Measurements from ENCODE around the gene RFC5.

The RFC5 gene

GRCh38 chr12:118052324-118053070 is 36.0 kb downstream of the RFC5 start:
- Histone ChIP-seq H3K9me3 (replicated peaks in 1 of 11) (no peaks in the 10 kb centered on the region), H3K36me3 (peaks cover 22 to 71% (median 39%) of the 10 kb centered on the region in 11 experiments), H3K4me1 (peaks cover 19 to 34% (median 23%) of the 10 kb centered on the region in 10 experiments), H3K27ac (peak overlapping the region in 9 of 11 experiments; percentile 4 to 56 (median 36); a peak in 13 of 22 replicates), H3K9ac (peak overlapping the region in 4 of 11 experiments; percentile 8 to 18 (median 14); a peak in 2 of 22 replicates), H4K20me1 (peaks cover 0 to 100% (median 4%) of the 10 kb centered on the region in 11 experiments; a peak in 9 of 22 replicates), H3K27me3 (no peaks in the 10 kb centered on the region), H3K4me3 (no peak overlapping the region), H3K4me2 (peak overlapping the region; percentile 1 to 72 (median 51); a peak in 18 of 22 replicates)
- TF ChIP-seq Cebpa-rat (IDR thresholded peaks at IDR 0.05), result peak in 2 of 11 experiments; percentile 20 to 34; a peak in 1 of 22 replicates

DNA sequence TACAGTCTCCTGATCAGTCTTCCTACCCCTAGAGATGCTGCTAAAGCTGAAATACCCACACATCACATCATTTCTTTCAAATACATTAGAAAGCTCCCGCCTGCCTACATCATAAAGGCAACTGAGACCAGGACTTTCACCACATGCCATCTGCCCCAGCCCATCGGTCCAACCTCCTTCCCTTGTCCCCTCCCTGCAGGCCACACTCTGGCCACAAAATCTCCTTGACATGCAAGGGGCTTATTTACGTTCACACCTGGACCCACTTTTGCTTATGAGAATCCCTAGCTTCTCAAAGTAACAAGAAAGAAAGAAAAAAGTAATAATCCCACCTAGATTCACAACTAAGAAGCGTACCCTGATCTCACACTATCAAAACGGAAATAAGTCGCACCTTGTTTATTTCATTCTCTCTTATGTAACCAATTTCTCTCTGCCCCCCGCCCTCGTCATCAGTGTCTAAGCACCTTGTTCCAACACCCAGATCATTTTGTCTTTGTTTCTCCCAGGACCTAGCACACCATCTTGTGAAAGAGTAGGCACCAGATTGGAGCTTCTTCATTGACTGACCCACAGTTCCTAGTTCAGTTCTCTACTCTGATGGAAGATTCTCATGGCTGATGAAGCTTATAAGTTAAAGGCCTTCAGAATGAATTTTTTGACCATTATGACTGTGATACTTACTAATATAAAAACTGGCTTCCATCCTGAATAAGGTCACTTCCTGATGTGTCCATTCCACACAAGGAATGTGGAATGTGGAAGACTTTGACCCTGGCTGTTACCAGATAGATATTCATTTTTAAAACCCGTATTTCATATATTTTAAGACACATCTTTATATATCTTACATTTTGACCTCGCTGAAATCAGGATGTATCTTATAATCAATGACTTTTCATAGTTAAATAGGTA is 36.8 kb downstream of the RFC5 start:
- peaks cover 0 to 100% (median 4%) of the 10 kb centered on the region in 11 experiments; a peak in 9 of 22 replicates for H4K20me1 ChIP-seq
- peaks cover 22 to 63% (median 34%) of the 10 kb centered on the region in 11 experiments; a peak in 21 of 22 replicates for H3K36me3 ChIP-seq
- peak overlapping the region; percentile 1 to 72 (median 51); a peak in 17 of 22 replicates for H3K4me2 ChIP-seq
- no peaks in the 10 kb centered on the region for H3K27me3 ChIP-seq
- H3K4me1 ChIP-seq, result peaks cover 17 to 30% (median 26%) of the 10 kb centered on the region in 10 experiments
- H3K9ac ChIP-seq, result peak overlapping the region in 3 of 11 experiments; percentile 8 to 16 (median 11); a peak in 1 of 22 replicates
- no peak for TF ChIP-seq Cebpa-rat (IDR thresholded peaks at IDR 0.05)
- H3K9me3 ChIP-seq (replicated peaks in 1 of 11), result no peaks in the 10 kb centered on the region
- H3K27ac ChIP-seq, result peak overlapping the region in 9 of 11 experiments; percentile 1 to 56 (median 36); a peak in 12 of 22 replicates
- H3K4me3 ChIP-seq, result no peak overlapping the region

- peaks cover 22 to 38% (median 32%) of the 10 kb centered on the region in 10 experiments for H3K4me1 ChIP-seq
- no peak overlapping the region for H3K4me3 ChIP-seq
- H3K9ac ChIP-seq, result no peak overlapping the region
- no peaks in the 10 kb centered on the region for H3K9me3 ChIP-seq (replicated peaks in 1 of 11)
- H3K4me2 ChIP-seq, result no peak overlapping the region
- no peaks in the 10 kb centered on the region for H3K27me3 ChIP-seq
- no peak for TF ChIP-seq Cebpa-rat (IDR thresholded peaks at IDR 0.05)
- no peak overlapping the region for H3K27ac ChIP-seq
- peaks cover 0 to 88% (median 4%) of the 10 kb centered on the region in 11 experiments; a peak in 9 of 22 replicates for H4K20me1 ChIP-seq
- peaks cover 18 to 45% (median 23%) of the 10 kb centered on the region in 11 experiments; a peak in 21 of 22 replicates for H3K36me3 ChIP-seq
Observed at GRCh38 chr12:118055144-118055557, 38.6 kb downstream of the RFC5 start.

DNA sequence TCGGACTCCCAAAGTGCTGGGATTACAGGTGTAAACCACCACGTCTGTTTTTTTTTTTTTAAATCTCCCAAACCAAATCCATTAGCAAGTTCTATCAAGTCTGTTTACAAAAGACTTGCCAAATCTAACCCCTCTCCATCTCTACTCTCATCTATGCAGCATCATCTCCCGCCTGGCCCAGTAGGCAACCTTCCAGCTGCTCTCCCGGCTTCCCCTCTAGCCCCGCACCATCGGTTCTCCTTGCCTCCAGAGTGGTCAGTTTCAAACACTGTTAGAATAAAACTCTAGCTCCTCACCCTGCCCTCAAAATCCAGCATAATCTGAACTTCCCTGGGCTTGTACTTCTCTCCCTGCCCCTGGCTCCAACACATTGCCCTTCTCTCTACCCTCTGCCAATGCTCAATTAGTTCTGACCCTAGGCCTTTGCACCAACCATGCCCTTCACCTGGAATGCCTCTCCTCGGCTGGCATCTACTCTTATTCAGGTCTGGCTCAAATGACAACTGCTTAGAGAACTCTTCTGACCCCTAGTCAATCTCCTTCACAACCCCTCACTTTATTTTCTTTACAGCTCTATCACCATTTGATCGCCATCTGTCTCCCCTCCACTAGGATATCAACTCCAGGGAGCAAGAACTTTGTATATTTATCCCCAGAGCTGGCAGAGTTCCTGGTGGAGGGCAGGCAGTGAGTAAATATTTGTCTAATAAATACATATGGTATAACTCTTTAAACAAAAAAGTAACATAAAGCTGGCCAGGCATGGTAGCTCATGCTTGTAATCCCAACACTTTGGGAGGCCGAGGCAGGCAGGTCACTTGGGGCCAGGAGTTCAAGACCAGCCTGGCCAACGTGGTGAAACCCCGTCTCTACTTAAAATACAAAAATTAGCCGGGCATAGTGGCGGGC is 39.6 kb downstream of the RFC5 start:
- no peaks in the 10 kb centered on the region for H3K27me3 ChIP-seq
- peaks cover 0 to 79% (median 4%) of the 10 kb centered on the region in 11 experiments; a peak in 9 of 22 replicates for H4K20me1 ChIP-seq
- no peak overlapping the region for H3K9ac ChIP-seq
- H3K27ac ChIP-seq, result no peak overlapping the region
- TF ChIP-seq Cebpa-rat (IDR thresholded peaks at IDR 0.05), result no peak
- no peak overlapping the region for H3K4me3 ChIP-seq
- H3K9me3 ChIP-seq (replicated peaks in 1 of 11), result no peaks in the 10 kb centered on the region
- peaks cover 11 to 35% (median 13%) of the 10 kb centered on the region in 11 experiments; a peak in 20 of 22 replicates for H3K36me3 ChIP-seq
- H3K4me2 ChIP-seq, result no peak overlapping the region
- peaks cover 26 to 40% (median 36%) of the 10 kb centered on the region in 10 experiments for H3K4me1 ChIP-seq

GRCh38 chr12:118058227-118058626 is 41.7 kb downstream of the RFC5 start:
- Histone ChIP-seq H3K4me1 (peaks cover 27 to 34% (median 31%) of the 10 kb centered on the region in 10 experiments), H3K36me3 (peaks cover 0 to 14% (median 0%) of the 10 kb centered on the region in 11 experiments; a peak in 3 of 22 replicates), H3K9me3 (replicated peaks in 1 of 11) (no peaks in the 10 kb centered on the region), H4K20me1 (peaks cover 0 to 58% (median 0%) of the 10 kb centered on the region in 11 experiments; a peak in 7 of 22 replicates), H3K27me3 (peaks cover 0 to 17% (median 14%) of the 10 kb centered on the region in 11 experiments; a peak in 12 of 22 replicates), H3K9ac (no peak overlapping the region), H3K27ac (no peak overlapping the region), H3K4me3 (no peak overlapping the region), H3K4me2 (peak overlapping the region in 1 of 11 experiments; percentile 91; a peak in 2 of 22 replicates)
- no peak for TF ChIP-seq Cebpa-rat (IDR thresholded peaks at IDR 0.05)

GRCh38 chr12:118058881-118059280 is 42.4 kb downstream of the RFC5 start:
- no peak for TF ChIP-seq Cebpa-rat (IDR thresholded peaks at IDR 0.05)
- Histone ChIP-seq H3K36me3 (peaks cover 0 to 7% (median 0%) of the 10 kb centered on the region in 11 experiments; a peak in 2 of 22 replicates), H3K4me1 (peaks cover 32 to 39% (median 35%) of the 10 kb centered on the region in 10 experiments), H3K9me3 (replicated peaks in 1 of 11) (no peaks in the 10 kb centered on the region), H3K4me3 (no peak overlapping the region; a peak in 1 of 20 replicates), H3K9ac (peak overlapping the region in 3 of 11 experiments; percentile 90 to 95 (median 94); a peak in 3 of 22 replicates), H3K4me2 (peak overlapping the region in 10 of 11 experiments; percentile 72 to 94 (median 90); a peak in 13 of 22 replicates), H3K27ac (peak overlapping the region in 1 of 11 experiments; percentile 89; a peak in 4 of 22 replicates), H4K20me1 (peaks cover 0 to 51% (median 0%) of the 10 kb centered on the region in 11 experiments; a peak in 6 of 22 replicates), H3K27me3 (peaks cover 0 to 19% (median 14%) of the 10 kb centered on the region in 11 experiments; a peak in 12 of 22 replicates)

- peak overlapping the region; percentile 5 to 93 (median 89); a peak in 20 of 22 replicates for H3K27ac ChIP-seq
- peak overlapping the region; percentile 87 to 95 (median 90); a peak in 21 of 22 replicates for H3K9ac ChIP-seq
- no peaks in the 10 kb centered on the region for H3K9me3 ChIP-seq (replicated peaks in 1 of 11)
- H3K4me1 ChIP-seq, result peaks cover 39 to 46% (median 42%) of the 10 kb centered on the region in 10 experiments
- peaks cover 0 to 19% (median 14%) of the 10 kb centered on the region in 11 experiments; a peak in 12 of 22 replicates for H3K27me3 ChIP-seq
- peaks cover 0 to 44% (median 0%) of the 10 kb centered on the region in 11 experiments; a peak in 6 of 22 replicates for H4K20me1 ChIP-seq
- H3K4me2 ChIP-seq, result peak overlapping the region; percentile 72 to 96 (median 91)
- peaks cover 0 to 4% (median 0%) of the 10 kb centered on the region in 11 experiments; a peak in 1 of 22 replicates for H3K36me3 ChIP-seq
- H3K4me3 ChIP-seq, result peak overlapping the region; percentile 68 to 86 (median 80)
- TF ChIP-seq Cebpa-rat (IDR thresholded peaks at IDR 0.05), result no peak
Observed at GRCh38 chr12:118059341-118060191, 43.1 kb downstream of the RFC5 start.

All from BLaER1 treated with 17β-estradiol and CSF1 and Interleukin-3, amounts not matched to agents 10 nM and 100 nM (cell line).